Heart right ventricle (tissue), 16 donors: ENCODE data around the gene NPAS2. TPM values are rescaled to one million over a fixed set of nuclear protein-coding genes. Genes with fewer than 3 reads are reported as not detected.

Experiments used
- ATAC-seq, 8 donors: fragments of 200-7000 bp; cut with Tn5 transposase; one replicate each; pipeline ENCODE4 v1.9.1; 2020; ENCODE audit warnings: mild to moderate bottlenecking in 8 of 8, moderate library complexity in 8 of 8, moderate number of reproducible peaks in 1 of 8
- DNase-seq, 2 donors: peaks; one replicate each; pipeline ENCODE4 v3.0.0-alpha.2; 2020
- H3K27ac ChIP-seq, 10 donors: fragments of 200-600 bp; sonication (generic) in 2 of 10; one replicate each; pipeline versions ENCODE4 v1.5.0 to v1.8.0; 2020 to 2022; ENCODE audit warnings: mild to moderate bottlenecking in 3 of 10
- H3K27me3 ChIP-seq, 7 donors: fragments of 200-600 bp; one replicate each; pipeline ENCODE4 v1.8.0; 2021 to 2022; ENCODE audit warnings: mild to moderate bottlenecking in 2 of 7
- H3K36me3 ChIP-seq, 9 donors: fragments of 200-600 bp; sonication (generic) in 1 of 9; one replicate each; pipeline versions ENCODE4 v1.5.0 to v1.8.0; 2020 to 2022; ENCODE audit warnings: mild to moderate bottlenecking in 2 of 9
- H3K4me1 ChIP-seq, 9 donors: fragments of 200-600 bp; sonication (generic) in 1 of 9; one replicate each; pipeline versions ENCODE4 v1.5.0 to v1.8.0; 2020 to 2022; ENCODE audit warnings: mild to moderate bottlenecking in 4 of 9
- H3K4me3 ChIP-seq, 10 donors: fragments of 200-600 bp; sonication (generic) in 2 of 10; one replicate each; pipeline versions ENCODE4 v1.5.0 to v1.8.0; 2020 to 2022; ENCODE audit warnings: mild to moderate bottlenecking in 7 of 10, moderate library complexity in 2 of 10
- H3K9me3 ChIP-seq, 11 donors: fragments of 200-600 bp in 10 of 11; sonication (generic) in 2 of 11; one replicate each; pipeline versions ENCODE4 v1.5.0 to v1.8.0; 2013 to 2022; ENCODE audit warnings: mild to moderate bottlenecking in 2 of 11, control low read depth in 1 of 11, moderate library complexity in 1 of 11
- WGBS, 2 donors: extraction: QIAGEN DNeasy Blood & Tissue Kit; methylation state at CpG; one replicate each; pipeline ENCODE4 v1.1.7; 2013; ENCODE audit warnings: inconsistent platforms in 1 of 2; 5-methylcytosine and 5-hydroxymethylcytosine counted together
- intact Hi-C, 10 donors: fragments of 100-400 bp; cut with DNase I; formaldehyde crosslinking; loops; one replicate each; pipeline versions ENCODE4 v1.11.1 to v1.14.2; 2022
- polyA plus RNA-seq, 2 donors: library from polyadenylated mRNA; stranded (reverse); fragments of 200-250 nt; gene quantifications; one replicate each; pipeline ENCODE4 v1.2.3, GENCODE V29; 2013
- total RNA-seq, 10 donors: library from RNA; stranded (reverse); fragmentation: NEBNext Ultra II Directional in 3 of 10; extraction: Animal tissue kit (Norgen Biotek cat#: 25700) in 3 of 10; gene quantifications; one replicate each; pipeline versions ENCODE4 v1.2.1 to v1.2.4, GENCODE V29; 2021 to 2023
- TF ChIP-seq, protein P1 (sequence below), 9 donors: fragments of 200-600 bp; sonication (generic) in 2 of 9; IDR thresholded peaks; one replicate each; pipeline versions ENCODE4 v1.5.0 to v1.8.0; 2021 to 2022; ENCODE audit warnings: antibody characterized with exemption in 9 of 9, mild to moderate bottlenecking in 5 of 9, moderate library complexity in 1 of 9
- donor health status: Arrhythmogenic right ventricular cardiomyopathy.
- donor health status: ischemic (EF 13 %, LVEDD 7.1; RV severe dilation, severe dysfunction).
- donor health status: healthy with polysubstance abuse.
- donor health status: DM: no; HTN: yes; CAD: no.
- donor health status: DM: no; HTN: no; CAD: no.
- donor health status: ischemic (EF 25% LVEDD 6.9; RV normal size, moderate dysfunction).
- donor health status: ischemic (EF 25% LVEDD 5.7; RV mildly dilated, moderate dysfunction).
- donor health status: healthy.
- donor health status: DM: yes; HTN: yes; CAD: no.
- donor health status: Ischemic cardiomyopathy.
- donor health status: ischemic (EF 35%, LVEDD 5.7; RV mildly dilated, moderate dysfunction).
- donor health status: nonischemic (EF 11% LVEDD 7.7; RV severe dilation, severe dysfunction).
- donor health status: DM: yes; HTN: yes; CAD: no.
- donor health status: PGD.
- donor health status: ischemic (EF 29% LVEDD 5.4; RV normal size, mild dysfunction).
- donor health status: nonischemic (EF 23%, LVEDD 6.1; RV moderate dilation, normal function).

NPAS2 gene
- total and polyA plus RNA-seq, 12 donors = 32.1 to 70.1 (median 41.2) TPM

DNA sequence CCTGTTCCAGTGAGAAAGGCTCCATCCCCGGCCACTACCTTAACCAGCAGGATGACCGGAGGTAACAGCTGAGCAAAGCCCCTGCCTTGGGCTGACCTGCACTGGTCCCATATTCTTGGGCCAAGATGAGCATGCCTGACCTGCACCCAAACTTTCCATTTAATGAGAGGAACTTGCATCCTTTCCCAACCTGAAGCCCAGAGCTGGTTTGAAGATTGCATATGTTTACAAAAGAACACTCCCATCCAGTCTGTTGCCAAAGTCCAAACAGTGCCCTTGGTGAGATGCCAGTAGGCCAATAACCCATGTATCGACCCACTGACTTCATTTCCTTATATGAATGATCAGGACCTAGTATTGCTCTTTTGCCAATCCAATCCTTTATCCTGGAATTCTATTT is 5.5 kb upstream of the NPAS2 start:
- ATAC-seq = no peak
- intact Hi-C loops = loop anchor here in 5 of 10 donors (1.0 to 10.0 kb wide), 6 partner anchors 39 to 200 kb away; no protein-coding TSS in a partner anchor
- H3K9me3 ChIP-seq = no peaks in the 10 kb centered on the region
- peaks cover 0 to 26% (median 0%) of the 10 kb centered on the region in 7 donors for H3K27me3 ChIP-seq
- peaks cover 2 to 62% (median 43%) of the 10 kb centered on the region in 9 donors for H3K4me1 ChIP-seq
- H3K36me3 ChIP-seq = no peaks in the 10 kb centered on the region
- DNase-seq = no peak
- TF ChIP-seq, protein P1, sequence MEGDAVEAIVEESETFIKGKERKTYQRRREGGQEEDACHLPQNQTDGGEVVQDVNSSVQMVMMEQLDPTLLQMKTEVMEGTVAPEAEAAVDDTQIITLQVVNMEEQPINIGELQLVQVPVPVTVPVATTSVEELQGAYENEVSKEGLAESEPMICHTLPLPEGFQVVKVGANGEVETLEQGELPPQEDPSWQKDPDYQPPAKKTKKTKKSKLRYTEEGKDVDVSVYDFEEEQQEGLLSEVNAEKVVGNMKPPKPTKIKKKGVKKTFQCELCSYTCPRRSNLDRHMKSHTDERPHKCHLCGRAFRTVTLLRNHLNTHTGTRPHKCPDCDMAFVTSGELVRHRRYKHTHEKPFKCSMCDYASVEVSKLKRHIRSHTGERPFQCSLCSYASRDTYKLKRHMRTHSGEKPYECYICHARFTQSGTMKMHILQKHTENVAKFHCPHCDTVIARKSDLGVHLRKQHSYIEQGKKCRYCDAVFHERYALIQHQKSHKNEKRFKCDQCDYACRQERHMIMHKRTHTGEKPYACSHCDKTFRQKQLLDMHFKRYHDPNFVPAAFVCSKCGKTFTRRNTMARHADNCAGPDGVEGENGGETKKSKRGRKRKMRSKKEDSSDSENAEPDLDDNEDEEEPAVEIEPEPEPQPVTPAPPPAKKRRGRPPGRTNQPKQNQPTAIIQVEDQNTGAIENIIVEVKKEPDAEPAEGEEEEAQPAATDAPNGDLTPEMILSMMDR (IDR thresholded peaks at IDR 0.05) = no peak
- 88 to 90% methylated on average over 3 of the region's 3 CpGs for WGBS, 2 donors
- no peak overlapping the region for H3K4me3 ChIP-seq
- H3K27ac ChIP-seq = peak overlapping the region in 7 of 10 donors; percentile 34 to 72 (median 58)

DNA sequence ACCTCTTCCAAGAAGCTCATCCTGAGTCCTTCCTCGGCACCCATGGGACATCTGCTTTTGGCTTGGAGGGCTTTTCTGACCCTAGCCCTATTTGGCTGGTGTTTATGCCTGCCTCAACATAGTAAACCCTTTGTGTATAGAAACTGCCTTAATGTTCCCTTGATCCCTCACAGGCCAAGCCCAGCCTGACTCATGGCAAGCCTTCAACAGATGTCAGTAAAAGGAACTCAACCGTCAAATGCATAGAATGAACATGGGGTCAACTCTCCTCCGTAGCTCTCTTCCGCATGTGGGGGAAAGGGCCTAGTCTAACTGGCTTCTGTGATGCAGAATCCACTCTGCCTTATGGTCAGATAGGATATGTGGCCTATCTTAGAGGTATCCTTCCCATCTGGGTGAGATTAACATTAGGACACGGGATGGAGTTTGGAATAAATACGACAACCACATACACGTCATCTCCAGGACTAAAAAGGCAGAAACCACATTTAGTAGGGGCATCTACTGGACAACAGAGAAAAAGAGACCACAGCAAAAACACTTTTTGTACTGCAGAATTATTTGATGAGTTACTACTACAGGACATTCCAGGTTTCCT is 2.5 kb upstream of the NPAS2 start:
- DNase-seq (no peak), ATAC-seq (no peak)
- peaks cover 0 to 54% (median 0%) of the 10 kb centered on the region in 7 donors for H3K27me3 ChIP-seq
- peak overlapping the region in 6 of 10 donors; percentile 84 to 98 (median 94) for H3K27ac ChIP-seq
- no peaks in the 10 kb centered on the region for H3K36me3 ChIP-seq
- WGBS, 2 donors = 91 to 96% methylated on average over 7 of the region's 7 CpGs
- peaks cover 2 to 74% (median 46%) of the 10 kb centered on the region in 9 donors for H3K4me1 ChIP-seq
- intact Hi-C loops = loop anchor here in 5 of 10 donors (5.0 to 10.0 kb wide), 4 partner anchors 70 to 203 kb away; no protein-coding TSS in a partner anchor
- TF ChIP-seq, protein P1 (IDR thresholded peaks at IDR 0.05) = no peak
- H3K4me3 ChIP-seq = no peak overlapping the region
- H3K9me3 ChIP-seq = no peaks in the 10 kb centered on the region

- DNase-seq (no peak), ATAC-seq (peak in 6 of 8 donors; percentile 1 to 15 (median 8))
- TF ChIP-seq, protein P1 (IDR thresholded peaks at IDR 0.05) = no peak
- Histone ChIP-seq H3K4me1 (peaks cover 2 to 74% (median 44%) of the 10 kb centered on the region in 9 donors), H3K27me3 (peaks cover 0 to 60% (median 0%) of the 10 kb centered on the region in 7 donors), H3K4me3 (peak overlapping the region; percentile 65 to 91 (median 80)), H3K27ac (peak overlapping the region; percentile 84 to 98 (median 92)), H3K9me3 (no peaks in the 10 kb centered on the region), H3K36me3 (no peaks in the 10 kb centered on the region)
- 21 to 23% methylated on average over 16 of the region's 16 CpGs for WGBS, 2 donors
- intact Hi-C loops = loop anchor here in 5 of 10 donors (5.0 to 10.0 kb wide), 4 partner anchors 71 to 203 kb away; no protein-coding TSS in a partner anchor
Measured at GRCh38 chr2:100818003-100818605, 1.8 kb upstream of the NPAS2 start.

- intact Hi-C loops = loop anchor here in 5 of 10 donors (5.0 to 10.0 kb wide), 4 partner anchors 71 to 204 kb away; no protein-coding TSS in a partner anchor
- peak; percentile 67 to 69 for DNase-seq
- TF ChIP-seq, protein P1 (IDR thresholded peaks at IDR 0.05) = peak in 6 of 9 donors; percentile 17 to 46 (median 34)
Measured at GRCh38 chr2:100818606-100819369, 1.2 kb upstream of the NPAS2 start.

More at GRCh38 chr2:100818606-100819369, 1.2 kb upstream of the NPAS2 start:
- Histone ChIP-seq H3K27ac (peak overlapping the region; percentile 84 to 98 (median 92)), H3K9me3 (no peaks in the 10 kb centered on the region), H3K4me3 (peak overlapping the region; percentile 65 to 91 (median 80)), H3K36me3 (no peaks in the 10 kb centered on the region), H3K4me1 (peaks cover 7 to 76% (median 38%) of the 10 kb centered on the region in 9 donors), H3K27me3 (peaks cover 0 to 63% (median 0%) of the 10 kb centered on the region in 7 donors)
- 0 to 1% methylated on average over 44 to 51 of the region's 51 CpGs for WGBS, 2 donors
- ATAC-seq = peak; percentile 67 to 87 (median 74)
